A204.1 (cell line): ENCODE measurements around the gene KLHDC1.

Experiments used
- FAIRE-seq: peaks from 2 replicates; lab custom pipeline; 2012; peaks lifted over from hg19 to GRCh38; lab: Jason Lieb, UNC

Gene KLHDC1

GRCh38 chr14:49792618-49793017, 99.7 kb downstream of the KLHDC1 start:
- no peak for FAIRE-seq

- FAIRE-seq, result no peak
These were observed 103.1 kb downstream of the KLHDC1 start for GRCh38 chr14:49796025-49796424.
